GM12872 (cell line): ENCODE results near the gene SLC39A11.

Experiments used
- CTCF ChIP-seq: IDR thresholded peaks from 3 replicates; pipeline ENCODE4 v1.5.1; 2011; ENCODE audit warnings: low read depth, mild to moderate bottlenecking, low read length, moderate library complexity; ENCODE audit not compliant: insufficient read depth

SLC39A11 gene

GRCh38 chr17:72665852-72666851 lies 426.3 kb downstream of the SLC39A11 start:
- no peak for TF ChIP-seq CTCF

GRCh38 chr17:72662827-72663190 lies 429.7 kb downstream of the SLC39A11 start:
- TF ChIP-seq CTCF, result no peak

- no peak for TF ChIP-seq CTCF
Measured at GRCh38 chr17:72661945-72662826, 430.3 kb downstream of the SLC39A11 start.

- 0 out of 3 replicates have a peak, but pooled peaks have one; percentile 22 for TF ChIP-seq CTCF
Measured at GRCh38 chr17:72661116-72661944, 431.2 kb downstream of the SLC39A11 start.

GRCh38 chr17:72660274-72661115 lies 432.0 kb downstream of the SLC39A11 start:
- TF ChIP-seq CTCF, result no peak

GRCh38 chr17:72659811-72660210 lies 432.7 kb downstream of the SLC39A11 start:
- TF ChIP-seq CTCF, result no peak
